GM12892 (cell line): ENCODE data around the gene PARVB.

Experiments used
- DNase-seq: peaks from one replicate; pipeline ENCODE4 v3.0.0; 2011; ENCODE audit not compliant: insufficient read length
- FAIRE-seq: peaks from 2 replicates; lab custom pipeline; 2011; peaks lifted over from hg19 to GRCh38; lab: Jason Lieb, UNC
- POLR2A ChIP-seq: IDR thresholded peaks from 2 replicates; pipeline ENCODE4 v1.6.1; 2011; ENCODE audit warnings: low read depth, low read length, control low read depth
- POLR2AphosphoS5 ChIP-seq: IDR thresholded peaks from 2 replicates; pipeline ENCODE4 v1.6.1; 2011; ENCODE audit warnings: low read depth, low read length, control low read depth
- TAF1 ChIP-seq: IDR thresholded peaks from 2 replicates; pipeline ENCODE4 v1.6.1; 2011; ENCODE audit warnings: low read depth, mild to moderate bottlenecking, control low read depth, low read length, borderline replicate concordance

The PARVB gene

DNA sequence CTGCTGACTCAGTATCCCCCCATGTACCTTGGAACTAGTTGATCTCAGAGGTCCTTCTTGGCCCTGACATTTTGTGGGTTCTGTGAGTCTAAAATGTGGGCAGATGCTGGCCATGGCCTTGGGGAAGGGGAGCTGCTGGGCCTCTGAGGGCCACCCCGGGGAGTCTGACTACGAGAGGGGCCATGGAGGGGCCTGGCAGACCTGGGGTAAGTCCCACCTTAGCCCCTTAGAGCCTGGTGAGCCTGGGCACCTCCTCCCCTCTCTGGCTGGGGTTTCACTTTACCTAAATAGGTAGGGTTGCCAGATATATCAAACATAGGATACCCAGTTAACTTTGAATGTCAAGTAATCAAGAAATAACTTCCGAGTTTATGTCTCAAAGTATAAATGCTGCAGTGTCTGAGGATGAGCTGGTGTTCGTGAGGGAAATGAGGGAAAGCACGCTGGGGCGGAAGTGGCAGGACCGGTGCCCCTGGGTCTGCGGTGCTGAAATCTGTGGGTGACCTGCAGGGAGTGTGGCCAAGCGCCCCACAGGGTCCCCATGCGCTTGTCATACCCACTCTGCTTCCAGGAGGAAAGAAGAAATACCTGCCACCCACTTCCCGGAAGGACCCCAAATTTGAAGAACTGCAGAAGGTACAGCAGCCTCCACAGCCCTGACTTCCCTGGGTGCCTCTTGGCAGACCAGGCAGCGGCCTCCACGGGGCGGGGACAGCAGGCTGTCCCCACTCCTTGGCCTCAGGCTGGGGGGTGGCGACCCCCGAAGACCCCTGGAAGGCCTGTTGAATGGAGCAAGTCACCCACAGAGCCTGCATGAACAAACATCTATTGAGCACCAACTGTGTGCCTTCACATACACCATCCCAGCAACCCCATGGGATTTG, 161.4 kb downstream of the PARVB start:
- FAIRE-seq (no peak), DNase-seq (no peak)
- TF ChIP-seq TAF1, result no peak

DNA sequence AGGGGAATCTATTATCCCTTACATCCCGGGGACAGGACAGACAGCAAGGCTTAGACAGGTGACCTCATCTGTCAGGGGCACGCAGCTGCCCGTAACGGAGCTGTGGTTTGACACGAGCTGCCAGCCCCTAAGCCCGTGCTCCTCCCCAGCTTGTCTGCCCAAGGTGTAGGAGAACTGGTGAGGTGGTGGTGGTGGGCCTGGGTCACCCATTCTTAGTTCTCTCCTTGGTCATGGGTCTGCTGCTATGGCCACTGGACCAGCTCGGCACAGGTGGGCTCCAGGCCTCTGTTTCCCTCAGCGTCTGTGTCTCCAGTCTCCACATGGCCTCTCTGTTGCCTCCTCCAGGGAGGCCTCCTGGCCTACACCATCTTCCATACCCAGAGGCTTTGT, 162.0 kb downstream of the PARVB start:
- FAIRE-seq, result no peak
- TF ChIP-seq TAF1 (no peak), POLR2AphosphoS5 (no peak), POLR2A (no peak)
- DNase-seq, result no peak

DNA sequence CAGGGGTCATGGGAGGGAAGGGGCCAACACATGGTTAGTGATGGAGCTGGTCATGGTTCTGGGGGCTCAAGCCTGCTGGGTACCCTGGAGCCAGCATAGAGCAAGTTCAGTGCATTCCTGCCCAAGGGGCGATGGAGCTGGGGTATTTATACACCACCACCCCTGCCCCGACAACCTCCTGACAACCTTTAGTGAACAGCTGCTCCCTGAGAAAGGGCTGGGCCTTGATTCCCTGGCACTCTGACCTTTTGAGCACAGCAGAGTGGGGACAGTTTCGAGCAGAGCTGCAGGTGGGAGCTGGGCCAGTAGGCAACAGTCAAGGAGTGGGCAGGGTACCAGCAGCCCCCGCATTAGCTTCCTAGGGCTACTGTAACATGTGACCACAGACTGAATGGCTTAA, 162.6 kb downstream of the PARVB start:
- DNase-seq (no peak), FAIRE-seq (no peak)

DNA sequence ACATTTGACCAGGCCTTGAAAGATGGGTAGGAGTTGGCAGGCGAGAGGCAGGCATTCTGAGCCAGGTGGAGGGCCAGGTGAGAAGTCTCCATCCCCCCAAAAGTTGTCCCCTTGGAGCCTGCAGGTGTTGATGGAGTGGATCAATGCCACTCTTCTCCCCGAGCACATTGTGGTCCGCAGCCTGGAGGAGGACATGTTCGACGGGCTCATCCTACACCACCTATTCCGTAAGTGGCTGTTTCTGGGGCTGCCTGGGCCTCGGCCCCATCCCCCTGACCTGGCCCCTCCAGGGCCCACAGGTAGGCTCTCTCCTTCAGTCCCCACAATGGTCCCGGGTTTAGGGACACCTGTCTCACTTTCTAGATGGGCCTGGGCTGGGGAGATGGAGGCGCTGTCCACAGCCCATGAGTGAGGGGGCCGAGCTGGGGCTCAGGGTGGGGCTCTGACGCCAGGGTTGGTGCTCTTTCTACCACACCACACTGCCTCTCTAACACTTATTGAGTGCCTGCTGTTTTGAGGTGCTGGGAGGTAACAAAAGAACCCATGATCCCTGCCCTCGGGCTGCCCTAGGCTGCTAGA, 163.6 kb downstream of the PARVB start:
- no peak for FAIRE-seq

More for the DNA sequence above, 162.6 kb downstream of the PARVB start:
- TF ChIP-seq POLR2AphosphoS5 (no peak), POLR2A (no peak), TAF1 (no peak)

DNA sequence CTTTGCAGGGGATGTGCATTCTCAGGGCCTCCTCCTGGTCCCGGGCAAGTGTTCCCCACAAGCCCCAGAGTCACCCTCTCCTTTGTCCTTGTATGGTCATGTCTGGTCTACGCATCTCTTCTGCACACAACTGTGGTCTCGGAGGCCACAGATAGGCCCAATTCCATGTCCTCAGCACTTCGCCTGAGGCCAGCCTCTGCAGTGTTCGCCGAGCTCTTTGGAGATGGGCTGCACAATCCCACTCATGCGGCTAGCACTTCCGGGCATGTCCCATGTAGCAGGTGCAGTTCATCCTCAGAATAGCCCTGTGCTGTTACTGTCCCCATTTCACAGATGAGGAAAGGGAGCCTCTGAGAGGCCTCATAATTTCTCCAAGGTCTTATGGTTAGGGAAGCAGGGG, 164.2 kb downstream of the PARVB start:
- FAIRE-seq (no peak), DNase-seq (no peak)
- TF ChIP-seq TAF1, result no peak
- no peak for TF ChIP-seq POLR2AphosphoS5
- no peak for TF ChIP-seq POLR2A

More for the DNA sequence above, 163.6 kb downstream of the PARVB start:
- TF ChIP-seq POLR2AphosphoS5, result no peak
- no peak for TF ChIP-seq TAF1
- no peak for TF ChIP-seq POLR2A
- DNase-seq, result no peak

DNA sequence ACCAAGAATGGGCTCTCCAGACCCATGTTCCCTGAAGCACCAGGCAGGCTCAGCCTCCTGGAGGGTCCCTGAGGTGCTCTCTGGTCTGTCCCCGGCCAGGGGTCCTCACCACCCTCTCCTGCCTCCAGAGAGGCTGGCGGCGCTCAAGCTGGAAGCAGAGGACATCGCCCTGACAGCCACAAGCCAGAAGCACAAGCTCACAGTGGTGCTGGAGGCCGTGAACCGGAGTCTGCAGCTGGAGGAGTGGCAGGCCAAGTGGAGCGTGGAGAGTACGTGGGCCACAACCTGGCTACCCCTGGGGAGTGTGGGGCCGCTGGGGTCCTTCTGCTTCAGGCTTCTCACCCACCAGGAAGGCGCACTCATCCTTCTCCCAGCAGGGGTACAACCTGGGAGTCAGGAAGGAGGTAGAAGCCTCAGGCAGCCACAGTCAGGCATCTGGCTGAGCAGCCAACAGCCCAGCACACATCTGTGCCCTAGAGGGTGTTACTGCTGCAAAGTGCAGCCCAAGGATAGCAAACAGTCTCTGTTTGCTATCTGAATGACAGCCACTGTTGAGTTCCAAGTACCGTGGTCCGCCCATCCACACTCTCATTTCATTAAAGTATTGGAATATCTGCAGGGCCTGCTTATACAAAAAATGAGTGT, 165.0 kb downstream of the PARVB start:
- no peak for TF ChIP-seq TAF1
- TF ChIP-seq POLR2AphosphoS5, result no peak
- no peak for DNase-seq
- FAIRE-seq, result no peak

- no peak for DNase-seq
- no peak for FAIRE-seq
Observed at GRCh38 chr22:44190381-44190976, 166.4 kb downstream of the PARVB start.

GRCh38 chr22:44191036-44191454, 166.9 kb downstream of the PARVB start:
- peak; percentile 92 for FAIRE-seq
- no peak for DNase-seq
- no peak for TF ChIP-seq TAF1
- no peak for TF ChIP-seq POLR2AphosphoS5
- TF ChIP-seq POLR2A, result no peak

More at GRCh38 chr22:44190381-44190976, 166.4 kb downstream of the PARVB start:
- TF ChIP-seq POLR2AphosphoS5 (no peak), POLR2A (no peak), TAF1 (no peak)

DNA sequence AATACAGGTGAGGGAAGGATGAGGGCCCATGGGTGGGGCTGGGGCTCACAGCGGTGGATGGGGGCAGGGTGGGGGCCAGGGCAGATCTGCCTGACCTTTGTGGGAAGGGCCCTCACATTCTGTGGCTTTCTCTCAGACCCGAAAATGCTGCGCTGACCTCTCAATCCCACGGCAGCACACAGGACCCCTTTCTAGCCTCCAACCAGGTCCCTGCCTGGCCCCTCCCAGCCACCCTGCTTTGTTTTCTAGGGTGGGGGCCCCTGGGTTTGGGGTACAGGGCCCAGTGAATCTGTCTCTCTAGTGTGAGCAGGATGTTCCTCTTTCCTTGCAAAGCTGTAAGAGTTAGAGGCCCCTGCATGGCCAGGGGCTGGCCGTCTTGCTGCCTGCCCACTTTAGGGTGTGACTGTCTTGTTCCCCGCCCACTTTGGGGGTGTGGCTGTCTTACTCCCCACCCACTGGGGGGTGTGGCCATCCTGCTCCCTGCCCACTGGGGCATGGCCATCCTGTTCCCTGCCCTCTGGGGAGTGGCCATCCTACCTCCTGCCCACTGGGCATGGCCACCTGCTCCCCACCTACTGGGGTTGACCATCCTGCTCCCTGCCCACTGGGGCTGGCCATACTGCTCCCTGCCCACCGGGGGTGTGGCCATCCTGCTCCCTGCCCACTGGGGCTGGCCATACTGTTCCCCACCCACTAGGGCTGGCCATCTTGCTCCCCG, 168.2 kb downstream of the PARVB start:
- no peak for FAIRE-seq
- DNase-seq, result no peak
- TF ChIP-seq POLR2AphosphoS5, result no peak
- no peak for TF ChIP-seq POLR2A
- no peak for TF ChIP-seq TAF1

DNA sequence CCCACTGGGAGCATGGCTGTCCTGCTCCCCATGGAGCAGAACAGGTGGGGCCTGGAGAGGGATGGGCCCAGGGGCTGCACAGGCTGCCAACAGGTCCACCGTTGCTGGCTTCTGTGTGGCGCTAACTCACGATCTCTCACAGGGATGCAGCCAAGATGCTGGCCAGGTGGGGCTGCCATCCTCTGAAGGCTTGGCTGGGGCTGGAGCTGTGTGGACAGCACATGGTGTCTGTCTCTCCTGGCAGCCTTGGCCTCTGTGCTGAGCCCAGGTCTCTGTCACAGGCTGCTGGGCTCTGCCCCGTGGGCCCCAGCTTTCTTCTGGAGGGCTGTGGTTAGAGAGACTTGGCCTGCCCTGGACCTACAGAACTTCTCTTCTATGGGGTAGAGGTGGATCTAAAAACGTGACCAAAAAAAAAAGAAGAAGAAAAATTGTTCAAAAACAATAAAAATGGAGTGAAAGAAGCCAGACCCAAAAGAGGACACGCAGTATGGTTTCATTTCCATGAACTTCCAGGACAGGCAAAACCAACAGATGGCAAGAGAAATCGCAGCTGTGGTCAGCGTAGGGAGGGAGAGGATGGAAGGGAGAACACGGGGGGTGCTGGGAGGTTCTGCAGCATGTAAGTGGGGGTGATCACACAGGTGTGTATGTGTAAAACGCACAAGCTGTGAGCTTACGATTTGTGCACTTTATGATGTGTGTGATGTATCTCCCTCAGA, 168.9 kb downstream of the PARVB start:
- TF ChIP-seq TAF1, result no peak
- FAIRE-seq, result no peak
- DNase-seq, result no peak
